ENCODE results near the gene BTBD9. TPM values are rescaled to one million over a fixed set of nuclear protein-coding genes. Genes with fewer than 3 reads are reported as not detected.

BTBD9 gene
- total and polyA plus RNA-seq, 2 of the 13 experiments (the other 11 are each of a cell fraction or from before 2014, with no cell fraction given): 1.2 to 3.0 TPM

- TF ChIP-seq KLF9 (CRISPR knock-in tag; IDR thresholded peaks at IDR 0.05; ENCODE audit: low read depth) (peak; percentile 9; the same call in 1 of the 2 replicates), NCOA1 (CRISPR knock-in tag; IDR thresholded peaks at IDR 0.05) (0 out of 2 replicates have a peak, but pooled peaks have one; percentile 39), KDM6A (CRISPR knock-in tag; IDR thresholded peaks at IDR 0.05; ENCODE audit: low read depth) (no peak), ZNF33B (CRISPR knock-in tag; IDR thresholded peaks at IDR 0.05) (peak; percentile 50; the same call in 1 of the 2 replicates), ZNF678 (CRISPR knock-in tag; IDR thresholded peaks at IDR 0.05) (0 out of 2 replicates have a peak, but pooled peaks have one; percentile 66), ZNF619 (CRISPR knock-in tag; IDR thresholded peaks at IDR 0.05) (peak; percentile 27; the same call in 1 of the 2 replicates), CEBPZ (IDR thresholded peaks at IDR 0.05; ENCODE audit: low read length) (no peak), ZFP36L2 (CRISPR knock-in tag; IDR thresholded peaks at IDR 0.05) (no peak), SALL1 (CRISPR knock-in tag; IDR thresholded peaks at IDR 0.05) (no peak), ZNF20 (CRISPR knock-in tag; IDR thresholded peaks at IDR 0.05) (0 out of 2 replicates have a peak, but pooled peaks have one; percentile 18), JUN (CRISPR knock-in tag; IDR thresholded peaks at IDR 0.05) (0 out of 2 replicates have a peak, but pooled peaks have one; percentile 49), REPIN1 (CRISPR knock-in tag; IDR thresholded peaks at IDR 0.05; ENCODE audit: borderline replicate concordance, low read depth) (no peak), ZFP36L1 (CRISPR knock-in tag; IDR thresholded peaks at IDR 0.05) (0 out of 2 replicates have a peak, but pooled peaks have one; percentile 31), ZBED4 (CRISPR knock-in tag; IDR thresholded peaks at IDR 0.05; ENCODE audit: borderline replicate concordance) (no peak; the same call in 1 of the 2 replicates), CENPT (CRISPR knock-in tag; IDR thresholded peaks at IDR 0.05; ENCODE audit: low read depth) (no peak), ZNF788 (CRISPR knock-in tag; IDR thresholded peaks at IDR 0.05; ENCODE audit: borderline replicate concordance) (peak; percentile 82; the same call in 1 of the 2 replicates), ZMYM3 (CRISPR knock-in tag; IDR thresholded peaks at IDR 0.05) (no peak), MXD3 (CRISPR knock-in tag; IDR thresholded peaks at IDR 0.05) (no peak), ZNF891 (CRISPR knock-in tag; IDR thresholded peaks at IDR 0.05) (no peak; the same call in 1 of the 2 replicates)
- TF ChIP-seq, protein P1, sequence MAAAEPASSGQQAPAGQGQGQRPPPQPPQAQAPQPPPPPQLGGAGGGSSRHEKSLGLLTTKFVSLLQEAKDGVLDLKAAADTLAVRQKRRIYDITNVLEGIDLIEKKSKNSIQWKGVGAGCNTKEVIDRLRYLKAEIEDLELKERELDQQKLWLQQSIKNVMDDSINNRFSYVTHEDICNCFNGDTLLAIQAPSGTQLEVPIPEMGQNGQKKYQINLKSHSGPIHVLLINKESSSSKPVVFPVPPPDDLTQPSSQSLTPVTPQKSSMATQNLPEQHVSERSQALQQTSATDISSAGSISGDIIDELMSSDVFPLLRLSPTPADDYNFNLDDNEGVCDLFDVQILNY (CRISPR knock-in tag; conservative IDR thresholded peaks at IDR 0.05): no peak
- TF ChIP-seq, protein P2, sequence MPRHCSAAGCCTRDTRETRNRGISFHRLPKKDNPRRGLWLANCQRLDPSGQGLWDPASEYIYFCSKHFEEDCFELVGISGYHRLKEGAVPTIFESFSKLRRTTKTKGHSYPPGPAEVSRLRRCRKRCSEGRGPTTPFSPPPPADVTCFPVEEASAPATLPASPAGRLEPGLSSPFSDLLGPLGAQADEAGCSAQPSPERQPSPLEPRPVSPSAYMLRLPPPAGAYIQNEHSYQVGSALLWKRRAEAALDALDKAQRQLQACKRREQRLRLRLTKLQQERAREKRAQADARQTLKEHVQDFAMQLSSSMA (CRISPR knock-in tag; IDR thresholded peaks at IDR 0.05): no peak
These were observed 710 bp downstream of the BTBD9 start (continued) for GRCh38 chr6:38638941-38639497.
